H1 (cell line): ENCODE measurements around the gene MEIS3. TPM values are rescaled to one million over a fixed set of nuclear protein-coding genes. Genes with fewer than 3 reads are reported as not detected.

Experiments used
- JUN ChIP-seq: IDR thresholded peaks from 2 replicates; pipeline ENCODE4 v1.6.1; 2011; ENCODE audit warnings: low read depth, mild to moderate bottlenecking, improper control_type of control experiment, low read length
- PHF8 ChIP-seq: fragments of 200-600 bp; sonication (generic); conservative IDR thresholded peaks from 2 replicates; pipeline ENCODE4 v1.7.1; 2012; ENCODE audit warnings: low read depth, mild to moderate bottlenecking, inconsistent platforms, low read length, moderate library complexity
- SIX5 ChIP-seq: IDR thresholded peaks from 2 replicates; pipeline ENCODE4 v1.6.1; 2011; ENCODE audit warnings: mild to moderate bottlenecking, low read depth, low read length
- polyA plus RNA-seq, 7 experiments: library from polyadenylated mRNA; depleted of rRNA in 3 of 7; stranded (reverse) in 5 of 7; unstranded in 2 of 7; fragments of >200 nt in 5 of 7; fragments of 200-250 nt in 2 of 7; gene quantifications; 1 replicate in 5 of 7; 2 replicates in 1 of 7; 4 replicates in 1 of 7; pipeline versions ENCODE4 v1.2.1 to v1.2.3, GENCODE V29; 2011 to 2013; ENCODE audit warnings: missing spikeins in 2 of 7, mixed read lengths in 2 of 7
- total RNA-seq: library from RNA; stranded (reverse); fragmentation: NEBNext Ultra II Directional; extraction: Animal tissue kit (Norgen Biotek cat#: 25700); gene quantifications from 2 replicates; pipeline ENCODE4 v1.2.1, GENCODE V29; 2021

The MEIS3 gene
- total and polyA plus RNA-seq, 2 of the 8 experiments (the other 6 are each of a cell fraction or from before 2014, with no cell fraction given): 24.5 to 28.2 TPM

DNA sequence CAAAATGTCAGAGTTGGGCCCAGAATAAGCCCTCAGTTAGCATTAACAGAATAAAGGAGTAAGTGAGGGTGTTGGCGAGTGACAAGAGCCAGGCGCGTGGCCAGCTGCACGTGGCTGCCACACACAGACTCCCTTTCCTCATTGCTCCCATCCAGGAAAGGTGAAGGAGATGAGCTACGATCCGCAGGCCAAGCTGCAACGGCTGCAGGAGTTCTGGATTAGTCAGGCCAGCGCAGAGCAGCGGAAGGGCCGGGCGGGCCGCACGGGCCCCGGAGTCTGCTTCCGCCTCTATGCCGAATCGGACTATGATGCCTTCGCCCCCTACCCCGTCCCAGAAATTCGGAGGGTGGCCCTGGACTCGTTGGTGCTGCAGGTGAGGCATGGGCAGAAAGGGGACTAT is 57.0 kb downstream of the MEIS3 start (continued):
- no peak for TF ChIP-seq PHF8
- TF ChIP-seq SIX5: no peak
- TF ChIP-seq JUN: no peak
